ENCODE data around the gene LENEP. TPM values are rescaled to one million over a fixed set of nuclear protein-coding genes. Genes with fewer than 3 reads are reported as not detected.
A peak's percentile ranks its signal among the peaks of the same experiment; 100 is the strongest.

Gene LENEP
- total RNA-seq, 1 donor from 2014 or later = not detected

GRCh38 chr1:155010211-155010918 is 17.0 kb downstream of the LENEP start:
- no peak for DNase-seq

- DNase-seq = no peak
These were observed 17.6 kb downstream of the LENEP start for GRCh38 chr1:155011004-155011416.

DNA sequence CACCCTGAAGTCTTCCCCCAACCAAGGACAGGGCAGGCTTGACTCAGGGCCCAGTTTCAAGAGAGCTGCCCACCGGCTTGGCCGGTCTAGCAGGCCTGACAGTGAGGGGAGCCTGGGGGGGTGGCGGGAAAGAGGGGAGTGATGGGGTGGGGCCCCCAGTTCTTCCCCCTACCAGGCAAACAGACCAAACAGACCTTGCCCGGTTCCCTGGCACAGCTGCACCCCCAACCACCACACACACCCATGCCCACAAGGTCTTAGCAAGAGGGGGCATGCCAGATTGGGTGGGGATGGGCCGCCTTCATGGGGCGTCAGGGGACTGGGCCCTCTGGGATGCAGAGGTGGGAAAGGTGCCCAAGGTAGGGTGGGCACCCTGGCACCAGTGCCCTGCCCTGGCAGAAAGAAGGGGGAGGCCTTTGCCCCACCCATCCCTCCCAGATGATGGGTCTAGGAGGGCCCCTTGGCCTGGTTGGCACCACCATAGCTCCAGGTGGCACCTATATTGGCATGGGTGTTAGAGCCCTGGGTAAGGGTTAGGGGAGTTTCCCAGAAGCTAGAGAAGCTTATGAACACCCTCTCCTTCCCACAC is 18.1 kb downstream of the LENEP start:
- no peak for DNase-seq

DNA sequence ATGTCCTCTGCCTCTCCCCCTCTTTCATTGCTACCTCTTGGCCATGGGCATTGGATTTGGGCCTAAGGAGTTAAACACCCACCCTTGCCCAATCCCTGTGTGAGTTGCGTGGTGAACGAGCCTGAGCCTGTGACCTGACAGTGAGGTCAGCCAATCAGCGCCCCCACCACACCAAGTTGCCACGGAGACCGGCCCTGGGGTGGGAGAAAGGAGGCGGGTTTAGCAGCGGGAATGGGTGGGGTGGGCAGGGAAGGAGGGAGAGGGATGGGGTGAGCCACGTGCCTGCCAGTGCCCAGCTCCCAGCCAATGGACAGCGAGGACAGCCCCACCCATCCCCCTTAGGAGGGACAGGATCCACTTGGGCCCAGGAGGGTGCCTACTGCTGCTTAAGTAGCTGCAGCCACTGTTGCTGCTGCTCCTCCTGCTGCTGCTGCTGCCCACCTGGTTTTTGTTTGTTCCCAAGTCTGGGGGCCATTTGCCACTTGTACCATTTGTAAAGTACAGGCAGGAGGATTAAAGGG is 18.7 kb downstream of the LENEP start:
- no peak for DNase-seq

DNA sequence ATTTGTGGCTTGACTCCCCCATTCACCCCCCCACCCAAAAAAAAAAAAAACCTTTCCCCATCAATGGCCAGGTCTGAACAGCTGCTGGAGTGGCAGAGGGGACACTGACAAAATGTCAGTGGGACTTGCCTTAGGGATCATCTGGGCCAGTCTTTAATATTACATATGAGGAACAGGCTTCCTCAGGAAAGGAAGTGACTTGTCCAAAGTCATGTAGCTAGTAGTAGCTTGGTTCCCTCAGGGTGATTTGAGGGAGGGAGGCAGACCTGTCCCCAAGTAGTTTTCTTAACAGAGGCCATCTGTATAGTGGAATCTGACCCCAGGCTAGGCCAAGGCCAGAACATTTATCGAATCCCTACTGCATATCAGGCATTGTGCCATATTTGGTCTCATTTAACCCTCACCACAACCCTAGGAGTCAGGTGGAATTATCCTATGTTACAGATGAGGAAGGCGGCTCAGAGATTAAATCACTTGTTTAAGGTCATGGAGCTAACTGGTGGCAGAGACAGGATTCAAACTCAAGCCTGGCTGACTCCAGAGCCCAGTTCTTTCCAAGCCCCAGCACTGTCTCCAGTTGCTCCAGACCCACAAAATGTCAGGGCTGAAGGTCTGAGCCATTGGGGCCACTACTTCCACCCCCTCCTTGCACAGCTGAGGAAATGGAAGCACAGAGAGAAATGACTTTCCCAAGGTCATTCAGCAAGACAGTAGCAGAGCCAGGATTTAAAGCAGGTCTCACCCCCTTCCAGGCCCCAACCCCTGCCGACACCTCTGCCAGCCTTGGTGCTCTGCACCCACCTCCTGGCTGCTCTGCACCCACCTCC is 19.6 kb downstream of the LENEP start:
- DNase-seq = no peak

DNA sequence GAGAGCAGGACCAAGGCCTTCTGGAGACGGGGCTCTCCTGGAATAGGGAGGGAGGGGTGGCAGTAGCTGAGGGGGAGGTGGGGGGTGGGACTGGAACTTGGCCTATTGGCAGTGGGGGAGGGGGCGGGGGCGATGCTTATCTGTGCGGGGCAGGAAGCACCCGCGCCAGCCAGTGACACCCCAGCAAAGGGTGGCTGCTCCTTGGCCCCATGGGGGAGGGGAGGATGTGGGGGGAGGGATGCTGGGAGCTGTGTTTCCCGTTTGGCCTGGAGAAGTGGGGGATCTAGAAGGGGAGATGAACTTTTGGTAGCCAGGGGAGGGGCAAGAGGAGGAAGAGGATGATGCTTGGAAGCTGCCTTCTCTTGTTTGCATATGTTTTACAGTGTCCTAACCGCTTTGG is 20.2 kb downstream of the LENEP start:
- DNase-seq = no peak

DNA sequence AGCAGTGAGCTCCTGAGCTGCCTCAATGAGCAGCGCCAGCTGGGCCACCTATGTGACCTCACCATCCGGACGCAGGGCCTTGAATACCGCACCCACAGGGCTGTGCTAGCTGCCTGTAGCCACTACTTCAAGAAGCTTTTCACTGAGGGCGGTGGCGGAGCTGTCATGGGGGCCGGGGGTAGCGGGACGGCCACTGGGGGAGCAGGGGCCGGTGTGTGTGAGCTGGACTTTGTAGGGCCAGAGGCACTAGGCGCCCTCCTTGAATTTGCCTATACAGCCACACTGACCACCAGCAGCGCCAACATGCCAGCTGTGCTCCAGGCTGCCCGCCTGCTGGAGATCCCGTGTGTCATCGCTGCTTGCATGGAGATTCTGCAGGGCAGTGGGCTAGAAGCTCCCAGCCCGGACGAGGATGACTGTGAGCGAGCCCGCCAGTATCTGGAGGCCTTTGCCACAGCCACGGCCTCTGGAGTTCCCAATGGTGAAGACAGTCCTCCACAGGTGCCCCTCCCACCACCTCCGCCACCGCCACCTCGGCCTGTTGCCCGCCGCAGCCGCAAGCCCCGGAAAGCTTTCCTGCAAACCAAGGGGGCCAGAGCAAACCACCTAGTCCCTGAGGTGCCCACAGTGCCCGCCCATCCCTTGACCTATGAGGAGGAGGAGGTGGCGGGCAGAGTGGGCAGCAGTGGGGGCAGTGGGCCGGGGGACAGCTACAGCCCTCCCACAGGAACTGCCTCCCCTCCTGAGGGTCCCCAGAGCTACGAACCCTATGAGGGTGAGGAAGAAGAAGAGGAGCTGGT is 21.5 kb downstream of the LENEP start:
- no peak for DNase-seq

DNA sequence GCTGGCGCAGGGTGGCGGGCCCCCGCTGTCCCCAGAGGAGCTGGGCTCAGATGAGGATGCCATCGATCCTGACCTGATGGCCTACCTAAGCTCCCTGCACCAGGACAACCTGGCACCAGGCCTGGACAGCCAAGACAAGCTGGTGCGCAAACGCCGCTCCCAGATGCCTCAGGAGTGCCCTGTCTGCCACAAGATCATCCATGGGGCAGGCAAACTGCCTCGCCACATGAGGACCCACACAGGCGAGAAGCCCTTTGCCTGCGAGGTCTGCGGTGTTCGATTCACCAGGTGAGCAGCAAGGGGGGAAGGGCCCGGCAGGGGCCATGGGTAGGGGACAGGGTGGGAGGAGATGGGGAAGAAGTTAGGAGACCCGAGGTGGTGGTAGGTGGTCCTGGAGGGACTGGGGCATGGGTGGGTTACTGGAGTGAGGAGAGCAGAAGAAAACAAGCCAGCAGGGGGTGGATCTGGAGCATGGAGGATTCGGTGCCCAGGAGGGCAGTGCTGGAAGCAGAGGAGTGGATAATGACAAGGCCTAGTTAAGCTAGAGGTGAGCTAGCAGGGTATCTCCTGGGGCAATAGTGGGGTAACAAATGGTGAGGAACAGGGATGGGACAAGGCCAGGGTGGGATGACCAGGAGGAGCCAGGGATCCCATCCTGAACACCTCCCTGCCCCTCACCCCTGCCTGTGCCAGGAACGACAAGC is 22.3 kb downstream of the LENEP start:
- DNase-seq = no peak

DNA sequence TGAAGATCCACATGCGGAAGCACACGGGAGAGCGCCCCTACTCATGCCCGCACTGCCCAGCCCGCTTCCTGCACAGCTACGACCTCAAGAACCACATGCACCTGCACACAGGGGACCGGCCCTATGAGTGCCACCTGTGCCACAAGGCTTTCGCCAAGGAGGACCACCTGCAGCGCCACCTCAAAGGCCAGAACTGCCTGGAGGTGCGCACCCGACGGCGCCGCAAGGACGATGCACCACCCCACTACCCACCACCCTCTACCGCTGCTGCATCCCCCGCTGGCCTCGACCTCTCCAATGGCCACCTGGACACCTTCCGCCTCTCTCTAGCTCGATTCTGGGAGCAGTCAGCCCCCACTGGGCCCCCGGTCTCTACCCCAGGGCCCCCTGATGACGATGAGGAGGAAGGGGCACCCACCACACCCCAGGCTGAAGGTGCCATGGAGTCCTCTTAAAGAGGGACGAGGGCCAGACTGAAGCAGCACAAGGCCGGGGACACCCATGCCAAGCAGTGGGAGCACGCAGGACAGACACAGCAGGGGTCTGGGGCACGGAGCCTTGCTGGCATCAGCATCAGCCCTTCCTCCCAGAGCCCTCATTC is 22.9 kb downstream of the LENEP start:
- DNase-seq = no peak

- DNase-seq = peak; percentile 91
These were observed 23.9 kb downstream of the LENEP start for GRCh38 chr1:155017041-155017945.

GRCh38 chr1:155017946-155018316 is 24.5 kb downstream of the LENEP start:
- no peak for DNase-seq

- no peak for DNase-seq
These were observed 25.4 kb downstream of the LENEP start for GRCh38 chr1:155018617-155019348.

- DNase-seq = no peak
These were observed 26.2 kb downstream of the LENEP start for GRCh38 chr1:155019377-155020245.

DNA sequence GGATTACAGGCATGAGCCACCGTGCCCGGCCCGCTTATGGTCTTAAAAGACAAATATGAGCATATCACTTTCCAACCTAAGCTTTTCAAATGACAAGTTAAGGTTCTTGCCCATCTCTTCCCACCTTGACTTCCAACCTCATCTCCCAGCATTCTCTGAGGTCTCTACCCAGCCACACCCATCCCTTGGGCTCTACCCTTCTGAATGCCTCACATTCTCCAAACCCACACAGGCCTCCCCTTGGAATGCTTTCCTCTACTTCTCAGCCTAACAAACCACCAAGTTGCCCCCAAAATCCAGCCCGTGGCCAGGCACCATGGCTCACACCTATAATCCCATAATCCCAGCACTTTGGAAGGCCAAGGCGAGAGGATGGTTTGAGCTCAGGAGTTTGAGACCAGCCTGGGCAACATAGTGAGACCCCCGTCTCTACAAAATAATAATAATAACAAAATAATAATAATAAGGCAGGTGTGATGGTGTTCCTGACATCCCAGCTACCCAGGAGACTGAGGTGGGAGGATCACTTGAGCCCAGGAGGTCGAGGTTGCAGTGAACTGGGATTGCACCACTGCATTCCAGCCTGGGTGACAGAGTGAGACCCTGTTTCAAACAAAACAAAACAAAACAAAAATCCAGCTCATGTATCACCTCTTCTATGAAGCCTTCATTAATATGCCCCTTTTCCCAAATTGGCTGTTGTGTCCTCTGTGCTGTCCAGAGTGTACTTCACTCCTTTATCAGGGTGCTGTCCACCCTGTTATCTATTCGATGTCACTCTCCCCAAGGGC is 28.9 kb downstream of the LENEP start:
- DNase-seq = no peak

- no peak for DNase-seq
These were observed 29.5 kb downstream of the LENEP start for GRCh38 chr1:155022927-155023236.

- DNase-seq = no peak
These were observed 30.2 kb downstream of the LENEP start for GRCh38 chr1:155023627-155024026.

GRCh38 chr1:155024315-155024714 is 30.9 kb downstream of the LENEP start:
- DNase-seq = no peak

DNA sequence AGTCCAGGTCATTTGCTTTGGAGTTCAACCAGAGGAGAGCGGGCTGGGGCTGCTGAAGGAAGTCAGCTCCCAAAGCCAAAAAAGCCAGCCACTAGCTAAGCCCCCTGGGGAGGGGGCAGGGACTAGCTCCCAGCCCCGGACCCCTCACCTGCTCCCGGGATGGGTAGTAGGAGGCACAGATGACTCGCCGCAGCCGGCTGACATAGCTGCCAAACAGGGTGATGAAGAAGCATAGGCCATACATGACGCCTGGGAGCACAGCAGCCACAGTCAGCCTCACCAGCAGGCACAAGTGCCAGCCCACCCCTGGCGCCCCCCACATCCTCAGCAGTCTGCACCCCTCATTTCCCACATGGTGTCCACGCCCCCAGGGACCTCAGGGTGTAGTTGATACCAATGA is 32.8 kb downstream of the LENEP start:
- DNase-seq = no peak
